ENCODE results near the gene TUBB. TPM values are rescaled to one million over a fixed set of nuclear protein-coding genes. Genes with fewer than 3 reads are reported as not detected.

TUBB gene
- total and polyA plus RNA-seq, 9 of the 15 experiments (the other 6 are each of a cell fraction or from before 2014, with no cell fraction given) = 971 to 2,870 (median 1,478) TPM

DNA sequence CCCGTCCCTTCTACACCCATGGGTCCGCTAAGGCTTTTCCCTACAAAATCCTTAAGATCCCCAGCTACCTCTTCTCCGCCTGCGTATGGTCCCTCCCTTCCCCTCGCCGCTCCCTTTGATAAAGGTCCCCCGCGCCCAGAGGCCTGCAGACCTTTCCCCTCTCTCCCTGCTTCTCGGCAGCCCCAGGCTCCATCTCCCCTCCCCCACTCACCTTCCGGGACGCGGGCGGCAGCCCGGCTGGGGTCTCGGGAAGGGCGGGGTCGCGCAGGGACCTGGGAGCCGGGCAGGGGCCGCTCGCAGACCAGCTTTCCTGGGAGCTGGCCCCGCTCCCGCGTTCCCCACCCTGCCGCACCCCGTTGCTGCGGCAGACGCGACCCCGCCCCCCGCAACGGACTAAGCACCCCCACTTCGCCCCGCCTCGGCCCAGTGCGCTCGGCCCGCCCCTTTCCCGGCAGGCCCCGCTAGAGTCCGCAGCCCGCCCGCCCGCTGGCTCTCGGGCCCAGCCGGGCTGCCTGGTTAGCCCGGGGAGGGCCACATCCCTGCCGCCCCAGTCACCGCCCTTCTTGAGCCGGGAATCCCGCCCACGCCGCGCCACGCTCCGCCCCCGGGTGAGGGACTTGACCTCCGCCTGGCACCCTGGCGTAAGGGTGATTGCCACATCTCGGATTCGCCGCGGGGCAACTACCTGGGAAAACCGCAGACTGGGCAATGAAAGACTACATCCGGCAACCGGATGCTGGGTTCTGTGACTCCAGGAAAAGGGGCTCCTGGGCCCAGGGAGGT is 22.4 kb downstream of the TUBB start, which contains the start of gene FLOT1 (continued):
- TF ChIP-seq, protein P1, sequence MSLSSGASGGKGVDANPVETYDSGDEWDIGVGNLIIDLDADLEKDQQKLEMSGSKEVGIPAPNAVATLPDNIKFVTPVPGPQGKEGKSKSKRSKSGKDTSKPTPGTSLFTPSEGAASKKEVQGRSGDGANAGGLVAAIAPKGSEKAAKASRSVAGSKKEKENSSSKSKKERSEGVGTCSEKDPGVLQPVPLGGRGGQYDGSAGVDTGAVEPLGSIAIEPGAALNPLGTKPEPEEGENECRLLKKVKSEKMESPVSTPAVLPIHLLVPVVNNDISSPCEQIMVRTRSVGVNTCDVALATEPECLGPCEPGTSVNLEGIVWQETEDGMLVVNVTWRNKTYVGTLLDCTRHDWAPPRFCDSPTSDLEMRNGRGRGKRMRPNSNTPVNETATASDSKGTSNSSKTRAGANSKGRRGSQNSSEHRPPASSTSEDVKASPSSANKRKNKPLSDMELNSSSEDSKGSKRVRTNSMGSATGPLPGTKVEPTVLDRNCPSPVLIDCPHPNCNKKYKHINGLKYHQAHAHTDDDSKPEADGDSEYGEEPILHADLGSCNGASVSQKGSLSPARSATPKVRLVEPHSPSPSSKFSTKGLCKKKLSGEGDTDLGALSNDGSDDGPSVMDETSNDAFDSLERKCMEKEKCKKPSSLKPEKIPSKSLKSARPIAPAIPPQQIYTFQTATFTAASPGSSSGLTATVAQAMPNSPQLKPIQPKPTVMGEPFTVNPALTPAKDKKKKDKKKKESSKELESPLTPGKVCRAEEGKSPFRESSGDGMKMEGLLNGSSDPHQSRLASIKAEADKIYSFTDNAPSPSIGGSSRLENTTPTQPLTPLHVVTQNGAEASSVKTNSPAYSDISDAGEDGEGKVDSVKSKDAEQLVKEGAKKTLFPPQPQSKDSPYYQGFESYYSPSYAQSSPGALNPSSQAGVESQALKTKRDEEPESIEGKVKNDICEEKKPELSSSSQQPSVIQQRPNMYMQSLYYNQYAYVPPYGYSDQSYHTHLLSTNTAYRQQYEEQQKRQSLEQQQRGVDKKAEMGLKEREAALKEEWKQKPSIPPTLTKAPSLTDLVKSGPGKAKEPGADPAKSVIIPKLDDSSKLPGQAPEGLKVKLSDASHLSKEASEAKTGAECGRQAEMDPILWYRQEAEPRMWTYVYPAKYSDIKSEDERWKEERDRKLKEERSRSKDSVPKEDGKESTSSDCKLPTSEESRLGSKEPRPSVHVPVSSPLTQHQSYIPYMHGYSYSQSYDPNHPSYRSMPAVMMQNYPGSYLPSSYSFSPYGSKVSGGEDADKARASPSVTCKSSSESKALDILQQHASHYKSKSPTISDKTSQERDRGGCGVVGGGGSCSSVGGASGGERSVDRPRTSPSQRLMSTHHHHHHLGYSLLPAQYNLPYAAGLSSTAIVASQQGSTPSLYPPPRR (CRISPR knock-in tag; IDR thresholded peaks at IDR 0.05; ENCODE audit: borderline replicate concordance) = no peak
- TF ChIP-seq MEF2D (tag; conservative IDR thresholded peaks at IDR 0.05; ENCODE audit: low read depth) (peak; percentile 44; the same call in 1 of the 2 replicates), MTA1 (IDR thresholded peaks at IDR 0.05; ENCODE audit: borderline replicate concordance) (0 out of 2 replicates have a peak, but pooled peaks have one; percentile 22), ZNF431 (CRISPR knock-in tag; IDR thresholded peaks at IDR 0.05) (no peak; the same call in 1 of the 2 replicates), C11orf30 (IDR thresholded peaks at IDR 0.05; ENCODE audit: low read depth) (no peak), ZNF778 (CRISPR knock-in tag; IDR thresholded peaks at IDR 0.05) (no peak), FOXJ3 (CRISPR knock-in tag; IDR thresholded peaks at IDR 0.05) (no peak), JUND (IDR thresholded peaks at IDR 0.05; ENCODE audit: borderline replicate concordance, low read depth, low read length) (peak; percentile 57; the same call in 1 of the 2 replicates), JUND (tag; IDR thresholded peaks at IDR 0.05; ENCODE audit: borderline replicate concordance, low read depth, low read length) (no peak; the same call in 2 of the 3 replicates), IFI16 (CRISPR knock-in tag; IDR thresholded peaks at IDR 0.05) (no peak), SAFB2 (IDR thresholded peaks at IDR 0.05; ENCODE audit: borderline replicate concordance, low read depth, low read length, severe bottlenecking) (no peak), LCOR (CRISPR knock-in tag; IDR thresholded peaks at IDR 0.05) (peak; percentile 55), ZNF41 (CRISPR knock-in tag; conservative IDR thresholded peaks at IDR 0.05) (no peak), CHCHD3 (CRISPR knock-in tag; IDR thresholded peaks at IDR 0.05) (peak; percentile 39; the same call in 1 of the 2 replicates)
- TF ChIP-seq, protein P2, sequence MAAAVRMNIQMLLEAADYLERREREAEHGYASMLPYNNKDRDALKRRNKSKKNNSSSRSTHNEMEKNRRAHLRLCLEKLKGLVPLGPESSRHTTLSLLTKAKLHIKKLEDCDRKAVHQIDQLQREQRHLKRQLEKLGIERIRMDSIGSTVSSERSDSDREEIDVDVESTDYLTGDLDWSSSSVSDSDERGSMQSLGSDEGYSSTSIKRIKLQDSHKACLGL (CRISPR knock-in tag; IDR thresholded peaks at IDR 0.05; ENCODE audit: borderline replicate concordance, poor library complexity, severe bottlenecking) = no peak
- TF ChIP-seq, protein P3, sequence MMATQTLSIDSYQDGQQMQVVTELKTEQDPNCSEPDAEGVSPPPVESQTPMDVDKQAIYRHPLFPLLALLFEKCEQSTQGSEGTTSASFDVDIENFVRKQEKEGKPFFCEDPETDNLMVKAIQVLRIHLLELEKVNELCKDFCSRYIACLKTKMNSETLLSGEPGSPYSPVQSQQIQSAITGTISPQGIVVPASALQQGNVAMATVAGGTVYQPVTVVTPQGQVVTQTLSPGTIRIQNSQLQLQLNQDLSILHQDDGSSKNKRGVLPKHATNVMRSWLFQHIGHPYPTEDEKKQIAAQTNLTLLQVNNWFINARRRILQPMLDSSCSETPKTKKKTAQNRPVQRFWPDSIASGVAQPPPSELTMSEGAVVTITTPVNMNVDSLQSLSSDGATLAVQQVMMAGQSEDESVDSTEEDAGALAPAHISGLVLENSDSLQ (IDR thresholded peaks at IDR 0.05) = no peak
- TF ChIP-seq, protein P4, sequence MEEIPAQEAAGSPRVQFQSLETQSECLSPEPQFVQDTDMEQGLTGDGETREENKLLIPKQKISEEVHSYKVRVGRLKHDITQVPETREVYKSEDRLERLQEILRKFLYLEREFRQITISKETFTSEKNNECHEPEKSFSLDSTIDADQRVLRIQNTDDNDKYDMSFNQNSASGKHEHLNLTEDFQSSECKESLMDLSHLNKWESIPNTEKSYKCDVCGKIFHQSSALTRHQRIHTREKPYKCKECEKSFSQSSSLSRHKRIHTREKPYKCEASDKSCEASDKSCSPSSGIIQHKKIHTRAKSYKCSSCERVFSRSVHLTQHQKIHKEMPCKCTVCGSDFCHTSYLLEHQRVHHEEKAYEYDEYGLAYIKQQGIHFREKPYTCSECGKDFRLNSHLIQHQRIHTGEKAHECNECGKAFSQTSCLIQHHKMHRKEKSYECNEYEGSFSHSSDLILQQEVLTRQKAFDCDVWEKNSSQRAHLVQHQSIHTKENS (CRISPR knock-in tag; IDR thresholded peaks at IDR 0.05) = no peak
- TF ChIP-seq, protein P5, sequence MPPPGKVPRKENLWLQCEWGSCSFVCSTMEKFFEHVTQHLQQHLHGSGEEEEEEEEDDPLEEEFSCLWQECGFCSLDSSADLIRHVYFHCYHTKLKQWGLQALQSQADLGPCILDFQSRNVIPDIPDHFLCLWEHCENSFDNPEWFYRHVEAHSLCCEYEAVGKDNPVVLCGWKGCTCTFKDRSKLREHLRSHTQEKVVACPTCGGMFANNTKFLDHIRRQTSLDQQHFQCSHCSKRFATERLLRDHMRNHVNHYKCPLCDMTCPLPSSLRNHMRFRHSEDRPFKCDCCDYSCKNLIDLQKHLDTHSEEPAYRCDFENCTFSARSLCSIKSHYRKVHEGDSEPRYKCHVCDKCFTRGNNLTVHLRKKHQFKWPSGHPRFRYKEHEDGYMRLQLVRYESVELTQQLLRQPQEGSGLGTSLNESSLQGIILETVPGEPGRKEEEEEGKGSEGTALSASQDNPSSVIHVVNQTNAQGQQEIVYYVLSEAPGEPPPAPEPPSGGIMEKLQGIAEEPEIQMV (tag; conservative IDR thresholded peaks at IDR 0.05; ENCODE audit: low read depth) = peak; percentile 95

Data from K562 (cell line).